Endothelial cell (in vitro differentiated cells): ENCODE results near the gene NSMCE3. TPM values are rescaled to one million over a fixed set of nuclear protein-coding genes. Genes with fewer than 3 reads are reported as not detected.
A peak's percentile ranks its signal among the peaks of the same experiment; 100 is the strongest.

Experiments used
- DNase-seq: peaks from one replicate; pipeline ENCODE4 v3.0.0; 2021; ENCODE audit warnings: low spot score
- H3K27ac Mint-ChIP-seq: one replicate; pipeline ENCODE4 v1.8.0; 2021; ENCODE audit warnings: mixed read lengths, inconsistent platforms; ENCODE audit not compliant: unreplicated experiment
- H3K27me3 Mint-ChIP-seq: one replicate; pipeline ENCODE4 v1.8.0; 2021; ENCODE audit warnings: mild to moderate bottlenecking, moderate library complexity, mixed read lengths, inconsistent platforms; ENCODE audit not compliant: unreplicated experiment
- H3K36me3 Mint-ChIP-seq: one replicate; pipeline ENCODE4 v1.8.0; 2021; ENCODE audit warnings: mild to moderate bottlenecking, low read depth, mixed read lengths, inconsistent platforms; ENCODE audit not compliant: unreplicated experiment
- H3K4me1 Mint-ChIP-seq: one replicate; pipeline ENCODE4 v1.8.0; 2021; ENCODE audit warnings: mild to moderate bottlenecking, mixed read lengths, inconsistent platforms; ENCODE audit not compliant: unreplicated experiment
- H3K4me3 Mint-ChIP-seq: one replicate; pipeline ENCODE4 v1.8.0; 2021; ENCODE audit warnings: mild to moderate bottlenecking, mixed read lengths, inconsistent platforms; ENCODE audit not compliant: unreplicated experiment
- H3K9me3 Mint-ChIP-seq: one replicate; pipeline ENCODE4 v1.8.0; 2021; ENCODE audit warnings: mixed read lengths, inconsistent platforms; ENCODE audit not compliant: unreplicated experiment
- total RNA-seq: library from RNA; stranded (reverse); fragmentation: NEBNext Ultra II Directional; extraction: Animal tissue kit (Norgen Biotek cat#: 25700); gene quantifications from one replicate; pipeline ENCODE4 v1.2.1, GENCODE V29; 2021; ENCODE audit not compliant: unreplicated experiment
- TF ChIP-seq, protein P1 (sequence below): fragments of 200-600 bp; sonication (generic); IDR thresholded peaks from one replicate; pipeline ENCODE4 v1.5.0; 2021; ENCODE audit warnings: antibody characterized with exemption; ENCODE audit not compliant: unreplicated experiment

Gene NSMCE3
- total RNA-seq, 1 donor from 2014 or later, result 20.4 TPM

GRCh38 chr15:29272219-29272618, 2.6 kb upstream of the NSMCE3 start:
- Mint-ChIP-seq H3K9me3 (no peaks in the 10 kb centered on the region), H3K36me3 (no peaks in the 10 kb centered on the region), H3K4me1 (peaks cover 23% of the 10 kb centered on the region), H3K27ac (no peak overlapping the region), H3K27me3 (peaks cover 3% of the 10 kb centered on the region), H3K4me3 (no peak overlapping the region)
- TF ChIP-seq, protein P1, sequence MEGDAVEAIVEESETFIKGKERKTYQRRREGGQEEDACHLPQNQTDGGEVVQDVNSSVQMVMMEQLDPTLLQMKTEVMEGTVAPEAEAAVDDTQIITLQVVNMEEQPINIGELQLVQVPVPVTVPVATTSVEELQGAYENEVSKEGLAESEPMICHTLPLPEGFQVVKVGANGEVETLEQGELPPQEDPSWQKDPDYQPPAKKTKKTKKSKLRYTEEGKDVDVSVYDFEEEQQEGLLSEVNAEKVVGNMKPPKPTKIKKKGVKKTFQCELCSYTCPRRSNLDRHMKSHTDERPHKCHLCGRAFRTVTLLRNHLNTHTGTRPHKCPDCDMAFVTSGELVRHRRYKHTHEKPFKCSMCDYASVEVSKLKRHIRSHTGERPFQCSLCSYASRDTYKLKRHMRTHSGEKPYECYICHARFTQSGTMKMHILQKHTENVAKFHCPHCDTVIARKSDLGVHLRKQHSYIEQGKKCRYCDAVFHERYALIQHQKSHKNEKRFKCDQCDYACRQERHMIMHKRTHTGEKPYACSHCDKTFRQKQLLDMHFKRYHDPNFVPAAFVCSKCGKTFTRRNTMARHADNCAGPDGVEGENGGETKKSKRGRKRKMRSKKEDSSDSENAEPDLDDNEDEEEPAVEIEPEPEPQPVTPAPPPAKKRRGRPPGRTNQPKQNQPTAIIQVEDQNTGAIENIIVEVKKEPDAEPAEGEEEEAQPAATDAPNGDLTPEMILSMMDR, result no peak
- DNase-seq, result no peak

GRCh38 chr15:29270976-29271375, 1.4 kb upstream of the NSMCE3 start:
- H3K27me3 Mint-ChIP-seq, result peaks cover 3% of the 10 kb centered on the region
- TF ChIP-seq, protein P1, result no peak
- no peak for DNase-seq
- no peak overlapping the region for H3K4me3 Mint-ChIP-seq
- H3K9me3 Mint-ChIP-seq, result no peaks in the 10 kb centered on the region
- H3K4me1 Mint-ChIP-seq, result peaks cover 26% of the 10 kb centered on the region
- H3K27ac Mint-ChIP-seq, result no peak overlapping the region
- no peaks in the 10 kb centered on the region for H3K36me3 Mint-ChIP-seq

DNA sequence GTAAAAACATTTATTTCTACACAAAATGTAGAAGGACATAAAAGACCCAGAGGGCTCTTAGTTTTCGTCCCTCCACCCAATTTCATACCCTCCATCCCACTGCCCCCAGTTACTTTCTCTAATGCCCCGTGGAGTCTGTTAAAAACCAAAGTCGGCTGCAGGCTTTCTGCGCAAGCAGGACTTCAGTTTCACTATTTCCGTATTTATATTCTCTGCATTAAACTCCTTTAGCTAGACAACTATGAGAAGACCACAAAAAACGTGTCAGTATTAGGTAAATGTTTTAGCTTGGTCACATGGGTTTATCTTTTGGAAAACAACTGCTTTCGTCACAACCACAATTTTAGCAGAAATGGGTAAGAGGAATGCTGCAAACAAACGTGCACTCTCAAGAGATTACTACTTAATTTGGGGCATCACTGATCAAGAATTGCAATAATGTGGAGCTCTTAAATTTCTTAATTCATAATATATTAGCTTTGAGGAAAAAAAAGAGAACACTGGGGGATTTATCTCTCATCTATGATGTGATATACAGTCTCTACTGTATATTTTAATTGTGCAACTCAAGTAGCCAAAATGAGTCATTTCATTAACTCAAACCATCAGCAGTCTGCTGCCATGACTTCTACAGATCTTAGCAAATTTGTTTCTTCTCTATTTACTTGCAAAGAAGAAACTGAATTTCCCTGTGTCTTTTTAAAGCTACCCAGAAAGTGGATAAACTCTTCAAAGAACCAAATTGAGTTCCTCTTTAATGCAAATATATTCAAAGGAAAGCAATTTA, 740 bp upstream of the NSMCE3 start:
- TF ChIP-seq, protein P1, result no peak
- Mint-ChIP-seq H3K36me3 (no peaks in the 10 kb centered on the region), H3K27ac (peak overlapping the region; percentile 55), H3K4me3 (peak overlapping the region; percentile 85), H3K9me3 (no peaks in the 10 kb centered on the region), H3K4me1 (peaks cover 24% of the 10 kb centered on the region), H3K27me3 (peaks cover 3% of the 10 kb centered on the region)
- DNase-seq, result no peak

DNA sequence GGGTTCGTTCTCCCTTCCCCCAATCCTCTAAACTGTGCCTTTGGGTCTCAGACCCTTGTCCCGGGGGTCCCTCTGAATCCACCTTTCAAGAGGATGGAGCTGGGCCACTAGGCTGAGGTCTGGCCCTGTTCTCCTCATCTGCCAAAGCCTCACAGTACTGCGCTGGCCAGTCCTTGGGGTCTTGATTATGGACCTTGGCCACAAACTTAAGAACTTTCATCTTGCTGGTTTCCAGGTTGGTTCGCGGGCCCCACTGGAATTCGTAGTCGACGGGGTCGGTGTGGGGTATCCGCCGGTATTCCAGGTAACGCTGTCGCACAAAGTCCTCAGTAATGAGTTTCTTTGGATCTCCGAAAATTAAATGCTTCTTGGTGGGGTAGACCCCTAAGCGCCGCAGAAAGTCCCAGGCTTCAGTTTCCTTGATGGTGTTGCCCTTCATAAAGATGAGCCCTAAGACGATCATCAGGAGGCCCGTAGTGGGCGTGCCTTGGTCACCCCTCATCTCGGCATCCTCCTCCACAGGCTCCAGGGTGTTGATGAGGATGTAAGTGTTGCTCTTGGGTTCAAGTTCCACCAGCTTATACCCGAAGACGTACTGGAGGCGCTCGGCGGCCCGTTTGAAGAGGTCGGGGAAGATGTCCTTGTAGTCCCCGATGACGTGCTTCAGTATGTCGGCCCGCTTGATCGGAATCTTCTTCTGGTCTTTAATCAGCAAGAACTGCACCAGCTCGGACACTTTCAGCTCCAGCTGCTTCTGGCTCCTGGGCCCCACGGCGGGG, 727 bp downstream of the NSMCE3 start:
- H3K9me3 Mint-ChIP-seq, result no peaks in the 10 kb centered on the region
- H3K36me3 Mint-ChIP-seq, result no peaks in the 10 kb centered on the region
- H3K27ac Mint-ChIP-seq, result peak overlapping the region; percentile 91
- TF ChIP-seq, protein P1, result no peak
- peaks cover 24% of the 10 kb centered on the region for H3K4me1 Mint-ChIP-seq
- DNase-seq, result peak; percentile 22
- peaks cover 3% of the 10 kb centered on the region for H3K27me3 Mint-ChIP-seq
- peak overlapping the region; percentile 99 for H3K4me3 Mint-ChIP-seq
